IMR-90 (cell line): ENCODE results near the gene ARHGEF7. TPM values are rescaled to one million over a fixed set of nuclear protein-coding genes. Genes with fewer than 3 reads are reported as not detected.

Experiments used
- ATAC-seq: fragments of 200-7000 bp; cut with Tn5 transposase; 2 replicates; pipeline ENCODE4 v1.9.1; 2020; ENCODE audit warnings: low read depth, mild to moderate bottlenecking, moderate library complexity
- BruUV-seq: library from RNA; stranded (reverse); fragments of 400-500 nt; replicated peaks from 2 replicates; lab custom pipeline; 2021; lab: Mats Ljungman, UMichigan
- CTCF ChIA-PET: fragments of 300-600 bp; formaldehyde crosslinking; extraction: SDS; loops from one replicate; lab custom pipeline; 2021; ENCODE audit warnings: antibody characterized with exemption; lab: Yijun Ruan, JAX
- POLR2A ChIA-PET: fragments of 300-600 bp; sonication (Branson Sonifier 250); formaldehyde crosslinking; loops from one replicate; lab custom pipeline; 2022; ENCODE audit warnings: antibody characterized with exemption; ENCODE audit not compliant: unreplicated experiment; lab: Charles Lee
- DNase-seq: peaks from one replicate; pipeline ENCODE4 v3.0.0; 2013
- H2AFZ ChIP-seq: replicated peaks from 2 replicates; pipeline ENCODE3; 2013; ENCODE audit warnings: low read length, mild to moderate bottlenecking; ENCODE audit not compliant: poor library complexity
- H2AK5ac ChIP-seq: 2 replicates; pipeline ENCODE4 v1.6.1; 2013; ENCODE audit warnings: low read depth, low read length, inconsistent platforms
- H2AK9ac ChIP-seq: replicated peaks from 2 replicates; pipeline ENCODE3; 2013; ENCODE audit warnings: mild to moderate bottlenecking, low read depth, low read length, moderate library complexity; ENCODE audit not compliant: poor library complexity
- H2BK120ac ChIP-seq: 2 replicates; pipeline ENCODE4 v1.6.1; 2013; ENCODE audit warnings: low read depth, low read length, inconsistent platforms
- H2BK15ac ChIP-seq: 3 replicates; pipeline ENCODE4 v1.6.1; 2013; ENCODE audit warnings: low read depth, low read length, inconsistent platforms
- H2BK20ac ChIP-seq: 2 replicates; pipeline ENCODE4 v1.6.1; 2013; ENCODE audit warnings: low read depth, mild to moderate bottlenecking, inconsistent platforms, low read length, moderate library complexity
- H2BK5ac ChIP-seq: 2 replicates; pipeline ENCODE4 v1.6.1; 2013; ENCODE audit warnings: mild to moderate bottlenecking, low read depth, low read length, inconsistent platforms; ENCODE audit not compliant: poor library complexity, severe bottlenecking
- H3K14ac ChIP-seq: replicated peaks from 2 replicates; pipeline ENCODE4 v1.6.1; 2013; ENCODE audit warnings: low read depth, low read length, inconsistent platforms
- H3K18ac ChIP-seq: 2 replicates; pipeline ENCODE4 v1.6.1; 2013; ENCODE audit warnings: low read depth, low read length, control low read depth
- H3K23ac ChIP-seq: 2 replicates; pipeline ENCODE4 v1.6.1; 2013; ENCODE audit warnings: low read depth, low read length, inconsistent platforms
- H3K27ac ChIP-seq: 2 replicates; pipeline ENCODE4 v1.5.1; 2013; ENCODE audit warnings: mild to moderate bottlenecking, control low read depth, low read length; ENCODE audit not compliant: insufficient read depth
- H3K27me3 ChIP-seq: 2 replicates; pipeline ENCODE4 v1.6.1; 2013; ENCODE audit warnings: low read length; ENCODE audit not compliant: control insufficient read depth, insufficient read depth
- H3K36me3 ChIP-seq: 2 replicates; pipeline ENCODE4 v1.6.1; 2013; ENCODE audit warnings: low read length, mixed read lengths; ENCODE audit not compliant: control insufficient read depth, insufficient read depth
- H3K4ac ChIP-seq: 2 replicates; pipeline ENCODE4 v1.6.1; 2013; ENCODE audit warnings: low read depth, low read length, inconsistent platforms
- H3K4me1 ChIP-seq: 2 replicates; pipeline ENCODE4 v1.6.1; 2013; ENCODE audit warnings: low read length, mixed read lengths; ENCODE audit not compliant: control insufficient read depth, insufficient read depth
- H3K4me2 ChIP-seq: 2 replicates; pipeline ENCODE4 v1.6.1; 2013; ENCODE audit warnings: low read depth, mild to moderate bottlenecking, control low read depth, low read length, moderate library complexity
- H3K4me3 ChIP-seq: 2 replicates; pipeline ENCODE4 v1.5.1; 2013; ENCODE audit warnings: low read depth, mild to moderate bottlenecking, control low read depth, low read length, moderate library complexity; ENCODE audit not compliant: insufficient read depth
- H3K56ac ChIP-seq: 2 replicates; pipeline ENCODE4 v1.6.1; 2013; ENCODE audit warnings: low read length, inconsistent platforms; ENCODE audit not compliant: insufficient read depth; ENCODE audit errors: extremely low read depth
- H3K79me1 ChIP-seq, 2 experiments: 2 replicates each; pipeline ENCODE4 v1.6.1; 2013; ENCODE audit warnings: low read length in 2 of 2, inconsistent platforms in 1 of 2, low read depth in 1 of 2
- H3K9ac ChIP-seq: 2 replicates; pipeline ENCODE4 v1.6.1; 2013; ENCODE audit warnings: low read depth, low read length, control low read depth
- H3K9me1 ChIP-seq: 2 replicates; pipeline ENCODE4 v1.6.1; 2013; ENCODE audit warnings: low read length, inconsistent platforms; ENCODE audit not compliant: insufficient read depth
- H3K9me3 ChIP-seq: 2 replicates; pipeline ENCODE4 v1.6.1; 2013; ENCODE audit warnings: low read length; ENCODE audit not compliant: control insufficient read depth, insufficient read depth
- H4K20me1 ChIP-seq: 2 replicates; pipeline ENCODE4 v1.6.1; 2013; ENCODE audit warnings: low read length, inconsistent platforms; ENCODE audit not compliant: insufficient read depth
- H4K5ac ChIP-seq: 2 replicates; pipeline ENCODE4 v1.6.1; 2013; ENCODE audit warnings: mild to moderate bottlenecking, low read depth, low read length, control low read depth
- H4K8ac ChIP-seq, 2 experiments: 2 replicates each; pipeline ENCODE4 v1.6.1; 2013; ENCODE audit warnings: low read depth in 2 of 2, low read length in 2 of 2, control low read depth in 1 of 2, inconsistent platforms in 1 of 2
- H4K91ac ChIP-seq: 2 replicates; pipeline ENCODE4 v1.6.1; 2013; ENCODE audit warnings: low read depth, low read length, inconsistent platforms; ENCODE audit not compliant: insufficient read depth
- BHLHE40 ChIP-seq: fragments of 150-350 bp; IDR thresholded peaks from 2 replicates; pipeline ENCODE4 v1.6.1; 2016; ENCODE audit warnings: mild to moderate bottlenecking, low read depth, low read length
- CEBPB ChIP-seq: IDR thresholded peaks from 2 replicates; pipeline ENCODE4 v1.6.1; 2012; ENCODE audit warnings: low read depth, low read length, improper control_type of control experiment
- CHD1 ChIP-seq: IDR thresholded peaks from 2 replicates; pipeline ENCODE4 v1.6.1; 2012; ENCODE audit warnings: low read depth, low read length, improper control_type of control experiment
- CTCF ChIP-seq: conservative IDR thresholded peaks from 2 replicates; pipeline ENCODE4 v1.5.1; 2012; ENCODE audit warnings: mild to moderate bottlenecking, low read depth, low read length, improper control_type of control experiment
- FOS ChIP-seq: fragments of 150-350 bp; IDR thresholded peaks from 2 replicates; pipeline ENCODE4 v1.6.1; 2016; ENCODE audit warnings: low read depth, low read length
- MAFK ChIP-seq: IDR thresholded peaks from 2 replicates; pipeline ENCODE4 v1.6.1; 2012; ENCODE audit warnings: low read depth, low read length, improper control_type of control experiment
- MAZ ChIP-seq: IDR thresholded peaks from 2 replicates; pipeline ENCODE4 v1.6.1; 2012; ENCODE audit warnings: low read depth, mild to moderate bottlenecking, low read length, improper control_type of control experiment, moderate library complexity, borderline replicate concordance
- MXI1 ChIP-seq: IDR thresholded peaks from 2 replicates; pipeline ENCODE4 v1.6.1; 2012; ENCODE audit warnings: low read depth, mild to moderate bottlenecking, low read length, moderate library complexity, borderline replicate concordance
- NFE2L2 ChIP-seq: fragments of 150-350 bp; IDR thresholded peaks from 2 replicates; pipeline ENCODE4 v1.6.1; 2016; ENCODE audit warnings: low read depth, mild to moderate bottlenecking, low read length
- POLR2A ChIP-seq: IDR thresholded peaks from 2 replicates; pipeline ENCODE4 v1.6.1; 2012; ENCODE audit warnings: mild to moderate bottlenecking, low read depth, low read length
- RAD21 ChIP-seq: IDR thresholded peaks from 2 replicates; pipeline ENCODE4 v1.6.1; 2012; ENCODE audit warnings: low read length, improper control_type of control experiment
- RCOR1 ChIP-seq: IDR thresholded peaks from 2 replicates; pipeline ENCODE4 v1.6.1; 2012; ENCODE audit warnings: mild to moderate bottlenecking, low read length, improper control_type of control experiment; ENCODE audit not compliant: insufficient replicate concordance
- RFX5 ChIP-seq: IDR thresholded peaks from 2 replicates; pipeline ENCODE4 v1.8.0; 2012; ENCODE audit warnings: low read depth, mild to moderate bottlenecking, low read length, moderate library complexity
- SMC3 ChIP-seq: fragments of 150-350 bp; IDR thresholded peaks from 2 replicates; pipeline ENCODE4 v1.6.1; 2016; ENCODE audit warnings: low read depth, mild to moderate bottlenecking, antibody characterized with exemption, low read length, moderate library complexity
- USF2 ChIP-seq: fragments of 150-350 bp; IDR thresholded peaks from 2 replicates; pipeline ENCODE4 v1.6.1; 2017; ENCODE audit warnings: mild to moderate bottlenecking, antibody characterized with exemption, low read length, low read depth
- WGBS, 2 experiments: methylation state at CpG; one replicate each; pipeline versions ENCODE4 v1.1.5 to v1.1.7; 2013; ENCODE audit warnings: missing lambda C conversion rate in 2 of 2; ENCODE audit not compliant: insufficient read length in 1 of 2; ENCODE audit errors: extremely low coverage in 2 of 2; 5-methylcytosine and 5-hydroxymethylcytosine counted together
- dilution Hi-C: fragments of 300-500 bp; cut with HindIII; formaldehyde crosslinking; loops from one replicate; pipeline ENCODE4 v1.14.3; 2018; ENCODE audit warnings: low sequenced_read_pairs; ENCODE audit not compliant: unreplicated experiment
- in situ Hi-C: fragments of 300-500 bp; cut with MboI; formaldehyde crosslinking; loops from 3 replicates; pipeline ENCODE4 v1.14.3; 2019; ENCODE audit warnings: low sequenced_read_pairs, inconsistent platforms, mixed read lengths
- intact Hi-C: fragments of 100-400 bp; cut with micrococcal nuclease; formaldehyde crosslinking; loops from 2 replicates; pipeline ENCODE4 v1.10.0; 2022
- polyA plus RNA-seq, 3 experiments: library from polyadenylated mRNA; depleted of rRNA; stranded (reverse); fragments of >200 nt; gene quantifications; 2 replicates each; pipeline ENCODE4 v1.2.3, GENCODE V29; 2012; ENCODE audit warnings: low replicate concordance in 1 of 3
- total RNA-seq: library from RNA; depleted of rRNA; stranded (reverse); fragments of >200 nt; gene quantifications from 2 replicates; pipeline ENCODE4 v1.2.3, GENCODE V29; 2012

ARHGEF7 gene
- total and polyA plus RNA-seq, 2 of the 4 experiments (the other 2 are of a cell fraction): 32.9 to 59.0 TPM

GRCh38 chr13:111066544-111066943 lies 48.6 kb upstream of the ARHGEF7 start (continued):
- TF ChIP-seq MXI1 (no peak), RAD21 (no peak)

DNA sequence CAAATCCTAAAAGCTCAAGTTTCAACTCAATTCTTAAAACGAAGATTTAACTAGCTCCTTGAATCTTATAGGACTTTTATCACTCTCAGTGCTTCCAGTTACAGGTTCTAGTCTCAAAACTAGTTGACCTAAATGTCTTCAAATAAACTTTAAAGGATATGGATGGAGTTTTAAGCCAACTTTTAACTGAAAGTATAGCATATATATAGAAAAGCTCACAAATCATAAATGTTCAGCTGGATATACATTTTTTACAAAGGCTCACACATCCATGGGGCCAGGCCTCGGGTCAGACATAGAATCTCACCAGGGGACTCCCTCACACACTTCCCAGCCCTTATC lies 47.1 kb upstream of the ARHGEF7 start:
- Histone ChIP-seq H3K9me1 (no peaks in the 10 kb centered on the region), H4K5ac (no peak overlapping the region), H2BK15ac (no peak overlapping the region), H3K14ac (no peak overlapping the region), H2AK9ac (no peak overlapping the region), H2AK5ac (no peak overlapping the region), H3K27me3 (peaks cover 23% of the 10 kb centered on the region), H3K9me3 (0 out of 2 replicates have a peak, but pooled peaks cover 3% of the 10 kb centered on the region), H4K8ac (no peak overlapping the region), H3K56ac (no peak overlapping the region), H3K4me2 (no peak overlapping the region), H3K4me3 (no peak overlapping the region), H4K20me1 (no peaks in the 10 kb centered on the region), H3K18ac (no peak overlapping the region), H4K91ac (no peak overlapping the region), H3K23ac (no peak overlapping the region), H3K4ac (no peak overlapping the region), H2BK20ac (no peak overlapping the region), H3K9ac (no peak overlapping the region), H3K4me1 (no peaks in the 10 kb centered on the region), H3K79me1 (no peaks in the 10 kb centered on the region), H3K36me3 (no peaks in the 10 kb centered on the region), H2BK120ac (no peak overlapping the region), H3K27ac (no peak overlapping the region), H2AFZ (no peak overlapping the region), H2BK5ac (no peak overlapping the region)
- WGBS, 2 experiments: no CpG with 5 or more reads among the region's 2 CpGs
- ChIA-PET POLR2A (no interaction called here), CTCF (interaction anchor here (0.6 to 1.5 kb wide), 15 partner anchors 9 to 396 kb away, joined by 3 to 7 read pairs (median 3); no protein-coding TSS in a partner anchor)
- dilution Hi-C loops: no loop called here
- no TSS peak for BruUV-seq
- in situ Hi-C loops: no loop called here
- intact Hi-C loops: loop anchor here (10.0 kb wide), 1 partner anchor 1377 kb away; no protein-coding TSS in a partner anchor
- ATAC-seq (no peak), DNase-seq (no peak)
- TF ChIP-seq FOS (no peak), NFE2L2 (no peak), RCOR1 (no peak), RFX5 (no peak), MAZ (no peak), SMC3 (no peak), CHD1 (no peak), MAFK (no peak), CTCF (no peak), USF2 (no peak), MXI1 (no peak), BHLHE40 (no peak), POLR2A (no peak), RAD21 (no peak), CEBPB (no peak)
